Measurements from ENCODE around the gene PPP3CA.

Gene PPP3CA

GRCh38 chr4:101211146-101211553 lies 136.2 kb downstream of the PPP3CA start:
- H3K27me3 ChIP-seq (ENCODE audit: control insufficient read depth, insufficient read depth, low read length), result no peaks in the 10 kb centered on the region
- no peak overlapping the region for H3K27ac ChIP-seq (ENCODE audit: low read depth, low read length)
- H3K4me1 ChIP-seq (ENCODE audit: control insufficient read depth, insufficient read depth, low read length), result peaks cover 19% of the 10 kb centered on the region
- no peak overlapping the region for H3K4me3 ChIP-seq (ENCODE audit: low read depth, low read length)
- no peaks in the 10 kb centered on the region for H3K9me3 ChIP-seq (ENCODE audit: control insufficient read depth, insufficient read depth, low read depth, low read length)
- H3K9ac ChIP-seq (ENCODE audit: low read length), result no peak overlapping the region
- no peaks in the 10 kb centered on the region for H3K36me3 ChIP-seq (ENCODE audit: control insufficient read depth, insufficient read depth, low read length)

GRCh38 chr4:101210331-101210730 lies 137.0 kb downstream of the PPP3CA start:
- H3K4me3 ChIP-seq (ENCODE audit: low read depth, low read length), result no peak overlapping the region
- H3K9ac ChIP-seq (ENCODE audit: low read length), result no peak overlapping the region
- H3K4me1 ChIP-seq (ENCODE audit: control insufficient read depth, insufficient read depth, low read length), result peaks cover 19% of the 10 kb centered on the region
- no peak overlapping the region for H3K27ac ChIP-seq (ENCODE audit: low read depth, low read length)
- H3K36me3 ChIP-seq (ENCODE audit: control insufficient read depth, insufficient read depth, low read length), result no peaks in the 10 kb centered on the region
- no peaks in the 10 kb centered on the region for H3K27me3 ChIP-seq (ENCODE audit: control insufficient read depth, insufficient read depth, low read length)
- no peaks in the 10 kb centered on the region for H3K9me3 ChIP-seq (ENCODE audit: control insufficient read depth, insufficient read depth, low read depth, low read length)

DNA sequence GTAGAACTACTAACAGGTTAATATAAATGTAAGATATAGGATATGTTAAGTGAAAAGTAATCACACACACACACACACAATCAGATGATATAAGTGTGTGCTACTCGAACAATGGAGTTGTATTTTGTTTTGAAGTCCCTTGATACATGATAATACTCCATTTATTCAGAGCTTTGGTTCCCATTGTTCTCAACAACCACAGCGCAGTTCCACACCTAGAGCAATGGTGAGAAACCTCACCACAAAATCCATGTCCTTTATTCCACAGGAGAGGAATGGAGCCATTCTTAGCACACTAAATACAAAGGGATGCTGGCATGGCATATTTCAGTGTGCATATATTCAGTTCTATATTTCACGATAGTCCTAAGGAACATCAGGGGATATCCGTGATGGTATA lies 139.2 kb downstream of the PPP3CA start:
- Histone ChIP-seq H3K4me1 (ENCODE audit: control insufficient read depth, insufficient read depth, low read length) (peaks cover 19% of the 10 kb centered on the region), H3K9me3 (ENCODE audit: control insufficient read depth, insufficient read depth, low read depth, low read length) (no peaks in the 10 kb centered on the region), H3K27ac (ENCODE audit: low read depth, low read length) (no peak overlapping the region), H3K36me3 (ENCODE audit: control insufficient read depth, insufficient read depth, low read length) (no peaks in the 10 kb centered on the region), H3K9ac (ENCODE audit: low read length) (no peak overlapping the region), H3K27me3 (ENCODE audit: control insufficient read depth, insufficient read depth, low read length) (no peaks in the 10 kb centered on the region), H3K4me3 (ENCODE audit: low read depth, low read length) (no peak overlapping the region)

GRCh38 chr4:101205916-101206315 lies 141.4 kb downstream of the PPP3CA start:
- Histone ChIP-seq H3K4me1 (ENCODE audit: control insufficient read depth, insufficient read depth, low read length) (peaks cover 9% of the 10 kb centered on the region; the same call in 1 of the 2 replicates), H3K4me3 (ENCODE audit: low read depth, low read length) (no peak overlapping the region), H3K36me3 (ENCODE audit: control insufficient read depth, insufficient read depth, low read length) (no peaks in the 10 kb centered on the region), H3K9ac (ENCODE audit: low read length) (no peak overlapping the region), H3K9me3 (ENCODE audit: control insufficient read depth, insufficient read depth, low read depth, low read length) (no peaks in the 10 kb centered on the region), H3K27ac (ENCODE audit: low read depth, low read length) (no peak overlapping the region), H3K27me3 (ENCODE audit: control insufficient read depth, insufficient read depth, low read length) (no peaks in the 10 kb centered on the region)

- Histone ChIP-seq H3K9ac (ENCODE audit: low read length) (no peak overlapping the region), H3K27me3 (ENCODE audit: control insufficient read depth, insufficient read depth, low read length) (no peaks in the 10 kb centered on the region), H3K27ac (ENCODE audit: low read depth, low read length) (no peak overlapping the region), H3K9me3 (ENCODE audit: control insufficient read depth, insufficient read depth, low read depth, low read length) (no peaks in the 10 kb centered on the region), H3K4me3 (ENCODE audit: low read depth, low read length) (no peak overlapping the region), H3K36me3 (ENCODE audit: control insufficient read depth, insufficient read depth, low read length) (no peaks in the 10 kb centered on the region), H3K4me1 (ENCODE audit: control insufficient read depth, insufficient read depth, low read length) (peaks cover 3% of the 10 kb centered on the region; the same call in 1 of the 2 replicates)
These were observed 145.9 kb downstream of the PPP3CA start for GRCh38 chr4:101201421-101201820.

DNA sequence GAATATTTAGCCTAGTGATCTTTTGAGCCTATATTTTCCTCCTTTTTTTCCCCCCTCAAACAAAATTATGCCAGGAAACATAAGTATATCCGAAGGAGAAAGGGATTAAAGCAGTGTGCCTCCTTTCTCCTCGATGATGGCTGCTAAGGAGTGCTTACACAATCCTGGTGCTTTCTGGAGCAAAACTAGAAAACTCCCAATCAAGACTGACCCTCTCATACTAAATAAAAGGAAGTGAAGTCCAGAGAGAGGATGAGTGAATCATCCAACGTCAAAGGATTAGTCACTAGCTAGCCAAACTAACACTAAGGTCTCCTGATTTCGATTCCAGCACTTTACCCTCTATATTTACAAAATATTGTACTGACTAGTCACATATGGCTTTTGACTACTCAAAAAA lies 146.8 kb downstream of the PPP3CA start:
- H3K9ac ChIP-seq (ENCODE audit: low read length), result no peak overlapping the region
- no peak overlapping the region for H3K27ac ChIP-seq (ENCODE audit: low read depth, low read length)
- H3K9me3 ChIP-seq (ENCODE audit: control insufficient read depth, insufficient read depth, low read depth, low read length), result no peaks in the 10 kb centered on the region
- H3K27me3 ChIP-seq (ENCODE audit: control insufficient read depth, insufficient read depth, low read length), result no peaks in the 10 kb centered on the region
- no peak overlapping the region for H3K4me3 ChIP-seq (ENCODE audit: low read depth, low read length)
- H3K4me1 ChIP-seq (ENCODE audit: control insufficient read depth, insufficient read depth, low read length), result peaks cover 3% of the 10 kb centered on the region; the same call in 1 of the 2 replicates
- H3K36me3 ChIP-seq (ENCODE audit: control insufficient read depth, insufficient read depth, low read length), result no peaks in the 10 kb centered on the region

GRCh38 chr4:101199507-101200285 lies 147.6 kb downstream of the PPP3CA start:
- no peak overlapping the region for H3K4me3 ChIP-seq (ENCODE audit: low read depth, low read length)
- H3K4me1 ChIP-seq (ENCODE audit: control insufficient read depth, insufficient read depth, low read length), result peaks cover 3% of the 10 kb centered on the region; the same call in 1 of the 2 replicates
- no peaks in the 10 kb centered on the region for H3K9me3 ChIP-seq (ENCODE audit: control insufficient read depth, insufficient read depth, low read depth, low read length)
- H3K27ac ChIP-seq (ENCODE audit: low read depth, low read length), result no peak overlapping the region
- H3K27me3 ChIP-seq (ENCODE audit: control insufficient read depth, insufficient read depth, low read length), result no peaks in the 10 kb centered on the region
- H3K36me3 ChIP-seq (ENCODE audit: control insufficient read depth, insufficient read depth, low read length), result no peaks in the 10 kb centered on the region
- no peak overlapping the region for H3K9ac ChIP-seq (ENCODE audit: low read length)

- Histone ChIP-seq H3K9me3 (ENCODE audit: control insufficient read depth, insufficient read depth, low read depth, low read length) (no peaks in the 10 kb centered on the region), H3K4me3 (ENCODE audit: low read depth, low read length) (no peak overlapping the region), H3K27ac (ENCODE audit: low read depth, low read length) (no peak overlapping the region), H3K27me3 (ENCODE audit: control insufficient read depth, insufficient read depth, low read length) (no peaks in the 10 kb centered on the region), H3K9ac (ENCODE audit: low read length) (no peak overlapping the region), H3K4me1 (ENCODE audit: control insufficient read depth, insufficient read depth, low read length) (peaks cover 3% of the 10 kb centered on the region; the same call in 1 of the 2 replicates), H3K36me3 (ENCODE audit: control insufficient read depth, insufficient read depth, low read length) (no peaks in the 10 kb centered on the region)
These were observed 148.5 kb downstream of the PPP3CA start for GRCh38 chr4:101198682-101199339.

DNA sequence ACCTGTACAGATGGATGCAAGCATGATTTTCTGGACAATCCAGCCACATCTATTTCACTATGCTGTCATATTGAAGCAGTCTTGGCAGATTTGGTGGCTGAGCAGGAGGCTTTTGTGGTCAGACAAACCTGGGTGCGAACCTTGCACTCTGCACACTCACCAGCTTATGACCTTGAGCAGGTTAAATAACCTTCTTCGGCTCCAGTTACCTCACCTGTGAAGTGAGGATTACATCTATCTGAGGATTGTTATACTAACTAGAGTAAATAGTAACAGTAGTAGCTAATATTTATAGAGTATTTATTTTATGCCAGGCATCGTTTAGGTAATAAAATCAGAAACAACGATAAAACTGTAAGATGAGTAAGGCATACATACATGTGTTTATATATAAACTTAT lies 150.0 kb downstream of the PPP3CA start:
- H3K36me3 ChIP-seq (ENCODE audit: control insufficient read depth, insufficient read depth, low read length), result no peaks in the 10 kb centered on the region
- H3K4me1 ChIP-seq (ENCODE audit: control insufficient read depth, insufficient read depth, low read length), result peaks cover 4% of the 10 kb centered on the region; the same call in 1 of the 2 replicates
- H3K27ac ChIP-seq (ENCODE audit: low read depth, low read length), result no peak overlapping the region

GRCh38 chr4:101192244-101192643 lies 155.1 kb downstream of the PPP3CA start:
- H3K27ac ChIP-seq (ENCODE audit: low read depth, low read length), result no peak overlapping the region
- no peak overlapping the region for H3K9ac ChIP-seq (ENCODE audit: low read length)
- H3K4me1 ChIP-seq (ENCODE audit: control insufficient read depth, insufficient read depth, low read length), result peaks cover 18% of the 10 kb centered on the region
- no peaks in the 10 kb centered on the region for H3K27me3 ChIP-seq (ENCODE audit: control insufficient read depth, insufficient read depth, low read length)
- no peaks in the 10 kb centered on the region for H3K9me3 ChIP-seq (ENCODE audit: control insufficient read depth, insufficient read depth, low read depth, low read length)
- no peak overlapping the region for H3K4me3 ChIP-seq (ENCODE audit: low read depth, low read length)
- no peaks in the 10 kb centered on the region for H3K36me3 ChIP-seq (ENCODE audit: control insufficient read depth, insufficient read depth, low read length)

More for the DNA sequence above, 150.0 kb downstream of the PPP3CA start:
- Histone ChIP-seq H3K9ac (ENCODE audit: low read length) (no peak overlapping the region), H3K4me3 (ENCODE audit: low read depth, low read length) (no peak overlapping the region), H3K27me3 (ENCODE audit: control insufficient read depth, insufficient read depth, low read length) (no peaks in the 10 kb centered on the region), H3K9me3 (ENCODE audit: control insufficient read depth, insufficient read depth, low read depth, low read length) (no peaks in the 10 kb centered on the region)
